Activated CD8-positive, alpha-beta memory T cell treated with anti-CD3 and anti-CD28 coated beads, Interleukin-2, amount 50 U/mL, for 1 hour (primary cell): ENCODE results near the gene CFD.
"Not testable (repeated sequence)": the region's sequence is repeated elsewhere in the genome, so short reads cannot be mapped to it uniquely, and the experiment has no call there.

ENCODE experiments used
- DNase-seq: peaks from one replicate; pipeline ENCODE4 v3.0.0-alpha.2; 2020; ENCODE audit errors: extremely low read depth

Gene CFD

GRCh38 chr19:825897-826644, 33.4 kb upstream of the CFD start:
- no peak for DNase-seq

GRCh38 chr19:827314-827709, 32.2 kb upstream of the CFD start:
- DNase-seq = no peak

GRCh38 chr19:827710-828321, 31.6 kb upstream of the CFD start, which contains the start of gene AZU1:
TSS of gene AZU1 (plus strand) at chr19:827837. CDS start at chr19:827847, 10 bp downstream.
- DNase-seq = no peak

GRCh38 chr19:829129-829758, 30.2 kb upstream of the CFD start:
- no peak for DNase-seq

- no peak for DNase-seq
These were observed 27.8 kb upstream of the CFD start for GRCh38 chr19:831407-832369.

GRCh38 chr19:834216-834615, 25.2 kb upstream of the CFD start:
- DNase-seq = no peak

- no peak for DNase-seq
These were observed 24.2 kb upstream of the CFD start for GRCh38 chr19:835210-835810.

- no peak for DNase-seq
These were observed 18.8 kb upstream of the CFD start, which contains the start of gene PRTN3 for GRCh38 chr19:840519-841206. TSS of gene PRTN3 (plus strand) at chr19:840999. CDS start at chr19:841009, 10 bp downstream.

- not testable (repeated sequence) for DNase-seq
These were observed 16.7 kb upstream of the CFD start for GRCh38 chr19:842802-843179.

GRCh38 chr19:843180-843835, 16.2 kb upstream of the CFD start:
- DNase-seq = no peak

GRCh38 chr19:843836-844545, 15.5 kb upstream of the CFD start:
- DNase-seq = no peak

GRCh38 chr19:844546-844971, 14.9 kb upstream of the CFD start:
- no peak for DNase-seq

- no peak for DNase-seq
These were observed 13.6 kb upstream of the CFD start for GRCh38 chr19:845707-846521.

- DNase-seq = no peak
These were observed 11.0 kb upstream of the CFD start for GRCh38 chr19:848386-848921.

GRCh38 chr19:849195-849594, 10.3 kb upstream of the CFD start:
- DNase-seq = not testable (repeated sequence)

- DNase-seq = no peak
These were observed 9.1 kb upstream of the CFD start for GRCh38 chr19:850221-850978.

GRCh38 chr19:850979-851335, 8.5 kb upstream of the CFD start:
- no peak for DNase-seq
